Measurements from ENCODE around the gene RASL12.
"Not testable (repeated sequence)": the region's sequence is repeated elsewhere in the genome, so short reads cannot be mapped to it uniquely, and the experiment has no call there.

The RASL12 gene

DNA sequence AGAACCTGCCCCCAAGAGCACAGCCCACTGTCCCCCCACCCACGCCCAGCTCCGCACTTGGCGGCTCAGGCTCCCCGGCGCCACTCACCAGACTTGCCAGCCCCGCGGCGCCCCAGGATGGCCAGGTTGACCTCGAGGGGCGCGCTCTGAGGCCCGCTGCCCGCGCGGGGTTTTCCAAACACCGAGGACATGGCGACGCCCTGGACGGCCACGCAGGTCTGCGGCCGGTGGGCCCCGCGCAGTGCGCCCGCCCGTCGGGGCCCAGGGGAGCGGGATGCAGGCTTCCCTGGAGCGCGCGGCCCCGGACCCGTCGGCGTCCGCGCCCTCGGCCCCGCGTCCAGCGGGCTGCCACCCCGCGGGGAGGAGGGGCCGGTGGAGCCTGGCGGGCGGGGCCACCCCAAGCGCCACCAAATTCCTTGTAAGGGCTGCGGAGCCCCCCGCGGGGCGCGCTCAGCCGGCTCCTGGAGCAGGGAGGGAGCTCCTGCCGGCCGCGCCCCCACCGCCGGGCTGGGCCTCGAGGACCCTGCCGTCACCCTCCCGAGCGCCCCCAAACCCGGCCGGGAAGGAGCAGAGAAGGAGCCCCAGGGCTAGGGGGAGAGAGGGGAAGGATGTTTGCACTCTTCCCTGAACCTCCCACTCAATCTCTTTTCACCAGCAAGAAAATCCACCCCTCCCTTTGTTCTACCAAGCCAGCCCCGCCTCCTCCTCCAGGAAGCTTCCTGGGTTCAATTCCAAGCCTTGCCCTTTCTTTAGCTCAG is at the start of gene RASL12:
Gene RASL12, minus strand, starts transcription at position 347 of the 758 bp plus-strand sequence. Its CDS starts 156 bp downstream, at position 191.
- DNase-seq: no peak

DNA sequence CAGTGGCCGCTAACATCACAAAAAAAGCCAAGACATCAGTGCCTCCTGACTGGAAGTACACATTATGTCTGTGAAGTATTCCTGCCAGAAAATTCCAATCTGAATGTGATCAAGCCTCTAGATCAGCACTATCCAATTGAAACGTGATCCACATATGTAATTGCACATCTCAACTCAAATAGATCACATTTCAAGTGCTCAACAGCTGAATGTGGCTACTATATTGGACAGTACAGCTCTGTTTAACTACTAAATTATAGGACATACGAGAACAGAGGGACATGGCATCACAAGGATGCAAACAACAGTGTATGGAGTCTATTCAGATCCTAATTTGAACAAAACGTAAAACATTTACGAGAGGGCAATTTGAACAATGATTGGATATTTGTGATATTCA is 47.8 kb upstream of the RASL12 start:
- DNase-seq: no peak

GRCh38 chr15:65115086-65115485 is 47.3 kb upstream of the RASL12 start, which contains the start of gene UBAP1L:
UBAP1L (minus strand) TSS chr15:65115200; CDS start chr15:65106215, 8,985 bp downstream.
- no peak for DNase-seq

DNA sequence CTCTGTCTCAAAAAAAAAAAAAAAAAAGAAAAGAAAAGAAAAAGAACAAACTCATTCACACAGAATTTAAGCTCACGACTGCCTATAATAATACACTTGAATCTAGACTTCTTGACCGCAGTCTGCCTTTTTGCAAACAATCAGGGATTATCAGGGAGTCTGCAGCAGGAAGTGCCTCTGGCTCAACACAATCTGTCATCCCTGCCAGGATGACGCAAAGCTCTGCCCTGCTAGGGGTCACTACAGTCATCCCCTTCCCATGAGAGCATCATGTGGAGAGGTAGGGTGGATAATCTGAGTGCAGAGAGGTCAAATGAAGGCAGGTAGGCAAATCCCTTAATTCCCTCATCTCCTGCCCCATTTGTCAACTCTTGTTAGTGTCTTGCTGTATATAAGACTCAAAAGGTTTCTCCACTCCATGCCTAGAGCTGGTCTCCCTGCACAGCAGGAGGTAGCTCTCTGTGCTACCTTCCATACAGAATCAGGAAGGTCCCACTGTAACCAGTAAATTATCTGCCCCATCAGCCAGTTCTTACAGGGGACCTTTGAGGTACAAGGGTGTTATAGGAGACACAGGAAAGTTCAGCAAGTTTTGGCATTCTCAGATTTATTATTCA is 43.0 kb upstream of the RASL12 start:
- DNase-seq: no peak

GRCh38 chr15:65106011-65106590 is 38.3 kb upstream of the RASL12 start:
- DNase-seq: no peak

DNA sequence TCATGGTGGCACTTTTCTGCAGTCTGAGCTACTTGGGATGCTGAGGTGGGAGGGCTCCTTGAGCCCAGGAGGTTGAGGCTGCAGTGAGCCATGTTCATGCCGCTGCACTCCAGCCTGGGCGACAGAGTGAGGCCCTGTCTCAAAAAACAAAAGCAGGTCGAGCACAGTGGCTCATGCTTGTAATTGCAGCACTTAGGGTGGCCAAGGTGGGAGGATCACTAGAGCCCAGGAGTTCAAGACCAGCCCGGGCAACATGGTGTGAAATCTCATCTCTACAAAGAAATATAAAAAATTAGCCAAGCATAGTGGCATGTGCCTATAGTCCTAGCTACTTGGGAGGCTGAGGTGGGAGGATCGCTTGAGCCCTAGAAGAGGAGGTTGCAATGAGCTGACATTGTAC is 37.2 kb upstream of the RASL12 start:
- no peak for DNase-seq

- DNase-seq: no peak
These were observed 35.1 kb upstream of the RASL12 start for GRCh38 chr15:65102912-65103311.

DNA sequence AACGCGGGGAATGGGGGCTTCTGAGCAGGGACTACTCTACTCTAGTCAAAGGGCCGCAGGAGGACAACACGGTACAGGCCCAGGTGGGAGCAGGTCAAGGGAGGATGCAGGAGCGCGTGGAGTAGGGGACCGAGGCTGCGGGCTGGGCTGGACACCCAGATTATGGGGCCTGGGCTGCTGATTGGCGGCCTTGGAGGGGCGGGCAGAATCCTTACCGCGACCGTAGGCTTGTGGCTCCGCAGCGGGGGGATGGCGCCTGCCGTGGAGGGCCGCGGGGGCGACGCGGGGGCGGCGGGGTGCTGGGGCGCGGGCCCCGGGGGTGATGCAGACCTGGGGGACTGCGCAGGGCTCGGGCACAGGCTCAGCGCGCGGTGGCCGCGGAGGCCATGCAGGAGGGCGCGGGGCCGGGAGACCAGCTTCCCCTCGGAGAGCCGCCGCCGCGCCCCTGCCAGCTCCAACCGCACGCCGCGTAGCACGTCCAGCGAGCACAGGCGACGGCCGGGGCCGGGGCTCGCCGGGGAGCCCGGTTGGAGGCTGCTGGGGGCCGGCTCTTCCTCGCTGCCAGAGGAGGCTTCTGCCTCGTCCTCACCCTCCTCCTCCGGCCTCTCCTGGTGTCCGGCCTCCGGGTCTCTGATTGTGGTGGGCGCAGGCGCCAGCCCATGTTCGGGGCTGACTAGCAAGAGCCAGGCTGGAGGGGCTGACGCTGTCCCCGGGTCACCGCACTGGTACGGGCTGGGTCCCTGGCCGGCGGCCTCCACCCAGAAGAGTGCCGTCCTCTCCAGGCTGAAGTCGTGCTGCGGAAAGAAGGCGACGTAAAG is 34.3 kb upstream of the RASL12 start:
- no peak for DNase-seq

- peak; percentile 57 for DNase-seq
These were observed 33.7 kb upstream of the RASL12 start for GRCh38 chr15:65101411-65101890.

- DNase-seq: no peak
These were observed 32.7 kb upstream of the RASL12 start for GRCh38 chr15:65100442-65100841.

GRCh38 chr15:65099801-65100200 is 32.0 kb upstream of the RASL12 start:
- DNase-seq: not testable (repeated sequence)

- no peak for DNase-seq
These were observed 31.5 kb upstream of the RASL12 start for GRCh38 chr15:65099336-65099735.

- DNase-seq: no peak
These were observed 30.0 kb upstream of the RASL12 start for GRCh38 chr15:65097651-65098263.

DNA sequence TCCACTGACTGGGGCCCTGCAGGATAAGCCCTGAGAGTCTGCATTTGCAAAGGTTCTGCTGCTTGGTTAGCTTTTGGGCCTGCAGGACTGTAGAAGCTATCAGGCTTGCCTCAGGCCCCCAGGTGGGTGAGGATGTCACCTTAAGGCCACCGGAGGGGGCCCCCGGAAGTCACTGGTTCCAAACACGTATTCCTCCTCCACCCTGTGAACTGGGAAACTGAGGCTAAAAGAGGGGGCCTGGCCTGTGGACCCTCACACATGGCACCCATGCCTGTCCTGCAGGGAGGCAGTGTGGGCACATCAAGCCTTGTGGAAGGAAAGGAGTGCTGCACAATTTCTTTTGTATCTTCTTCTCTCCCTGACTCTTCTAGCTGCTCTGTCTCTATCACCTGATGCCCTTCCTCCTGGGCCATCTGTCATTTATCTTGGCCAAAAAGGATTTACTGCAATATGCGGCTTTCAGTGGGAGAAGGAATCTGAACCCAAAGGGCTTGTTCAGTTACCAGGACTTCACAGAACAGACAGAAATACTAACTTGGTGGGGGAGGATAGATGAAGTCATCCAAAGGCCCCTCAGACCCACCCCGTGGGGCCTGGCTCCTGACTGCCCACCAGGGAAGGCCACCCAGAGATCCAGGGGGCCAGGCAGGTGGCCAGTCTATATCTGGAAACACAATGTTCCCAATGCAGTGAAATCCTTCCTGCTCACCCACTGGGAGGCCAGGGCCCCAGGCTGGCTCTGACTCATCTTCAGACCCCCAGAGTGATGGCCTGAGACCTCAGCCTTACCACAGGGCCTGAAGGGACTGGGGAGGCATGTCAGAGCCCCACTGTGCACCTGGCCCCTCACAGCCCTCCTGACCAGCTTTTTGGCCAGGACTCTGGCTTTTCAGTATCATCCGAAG is 28.9 kb upstream of the RASL12 start:
- no peak for DNase-seq

GRCh38 chr15:65095747-65096104 is 27.9 kb upstream of the RASL12 start:
- DNase-seq: no peak

- no peak for DNase-seq
These were observed 27.4 kb upstream of the RASL12 start for GRCh38 chr15:65095011-65095746.

- no peak for DNase-seq
These were observed 26.7 kb upstream of the RASL12 start for GRCh38 chr15:65094294-65094995.

- DNase-seq: not testable (repeated sequence)
These were observed 26.0 kb upstream of the RASL12 start for GRCh38 chr15:65093793-65094170.

DNA sequence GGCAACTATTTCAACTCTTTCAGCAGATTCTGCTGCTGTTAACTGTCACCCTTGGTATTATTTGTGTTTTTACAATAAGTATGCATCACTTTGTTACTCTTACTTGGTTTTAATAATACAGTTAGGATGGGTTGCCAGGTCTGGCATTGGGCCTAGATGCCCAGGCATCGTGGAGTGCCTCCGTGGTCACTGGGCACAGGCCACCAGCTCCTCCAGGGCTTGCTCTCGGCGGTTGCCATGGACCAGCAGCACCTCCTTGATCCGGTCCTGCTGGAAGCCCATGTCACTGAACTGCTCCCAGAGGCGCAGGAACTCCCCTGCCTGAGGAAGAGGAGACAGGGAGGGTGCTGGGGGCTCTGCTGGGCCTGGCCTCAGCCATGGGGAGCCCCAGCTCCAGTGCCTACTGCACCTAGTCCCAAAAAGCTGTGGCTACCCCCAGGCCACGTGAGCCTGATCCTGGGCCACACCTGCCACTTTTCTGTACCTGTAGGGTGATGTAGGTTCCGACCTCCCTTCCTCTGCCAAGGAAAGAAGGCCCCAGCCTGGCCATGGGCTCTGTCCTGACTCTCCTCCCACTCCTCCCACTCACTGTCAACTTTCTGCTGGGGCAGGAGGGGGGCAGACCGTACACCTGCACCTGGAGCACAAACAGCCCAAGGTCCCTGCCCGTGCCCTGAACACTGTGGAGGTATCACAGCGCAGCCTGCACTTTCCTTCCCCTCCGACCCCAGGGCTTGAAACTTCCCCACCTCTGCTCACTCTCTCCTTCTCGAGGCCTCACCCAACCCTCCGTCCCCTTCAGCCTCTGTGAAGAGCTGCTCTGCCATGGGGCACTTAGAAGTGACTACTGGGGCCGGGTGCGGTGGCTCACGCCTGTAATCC is 25.4 kb upstream of the RASL12 start:
- DNase-seq: no peak
